Measurements from ENCODE around the gene LIPC. TPM values are rescaled to one million over a fixed set of nuclear protein-coding genes. Genes with fewer than 3 reads are reported as not detected.

Gene LIPC
- total RNA-seq, 2 experiments from 2014 or later: 0.61 to 1.2 TPM

DNA sequence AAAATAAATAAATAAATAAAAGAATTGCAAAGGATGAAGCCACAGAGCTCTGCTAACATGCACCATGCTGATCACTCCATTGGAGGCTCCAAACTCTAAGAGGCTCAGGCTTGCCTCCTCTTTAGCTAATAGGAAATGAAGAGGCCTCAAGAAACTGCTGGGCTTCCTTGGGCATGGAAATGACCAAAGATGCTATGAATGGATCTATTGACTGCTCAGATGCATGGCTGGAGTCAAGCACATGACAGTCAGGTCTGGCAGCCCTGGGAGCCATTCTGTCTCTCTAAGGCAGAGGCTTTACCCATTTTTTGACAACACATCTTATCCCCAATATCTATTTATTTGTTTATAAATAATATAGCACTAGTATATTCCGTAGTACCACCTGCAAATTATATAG is 5.3 kb upstream of the LIPC start:
- Histone ChIP-seq H3K27me3 (ENCODE audit: control insufficient read depth in 1 of 2, insufficient read depth in 2 of 2, low read length in 2 of 2) (no peaks in the 10 kb centered on the region), H3K36me3 (ENCODE audit: insufficient read depth, low read length) (no peaks in the 10 kb centered on the region), H3K27ac (ENCODE audit: low read depth in 1 of 2, low read length in 2 of 2) (no peak overlapping the region), H3K4me1 (ENCODE audit: insufficient read depth, low read length) (no peaks in the 10 kb centered on the region), H3K4me3 (ENCODE audit: low read length) (no peak overlapping the region), H3K9me3 (ENCODE audit: control insufficient read depth in 1 of 2, insufficient read depth in 1 of 2, low read length in 2 of 2) (no peaks in the 10 kb centered on the region)
- ChIA-PET CTCF (no interaction called here), POLR2A (no interaction called here)
- Mint-ChIP-seq H3K36me3 (ENCODE audit: low read depth) (no peaks in the 10 kb centered on the region), H3K4me1 (ENCODE audit: low read depth) (no peaks in the 10 kb centered on the region), H3K27ac (no peak overlapping the region), H3K4me3 (no peak overlapping the region), H3K9me3 (no peaks in the 10 kb centered on the region), H3K27me3 (no peaks in the 10 kb centered on the region)
- ATAC-seq (ENCODE audit: poor library complexity): no peak
- TF ChIP-seq, protein P1, sequence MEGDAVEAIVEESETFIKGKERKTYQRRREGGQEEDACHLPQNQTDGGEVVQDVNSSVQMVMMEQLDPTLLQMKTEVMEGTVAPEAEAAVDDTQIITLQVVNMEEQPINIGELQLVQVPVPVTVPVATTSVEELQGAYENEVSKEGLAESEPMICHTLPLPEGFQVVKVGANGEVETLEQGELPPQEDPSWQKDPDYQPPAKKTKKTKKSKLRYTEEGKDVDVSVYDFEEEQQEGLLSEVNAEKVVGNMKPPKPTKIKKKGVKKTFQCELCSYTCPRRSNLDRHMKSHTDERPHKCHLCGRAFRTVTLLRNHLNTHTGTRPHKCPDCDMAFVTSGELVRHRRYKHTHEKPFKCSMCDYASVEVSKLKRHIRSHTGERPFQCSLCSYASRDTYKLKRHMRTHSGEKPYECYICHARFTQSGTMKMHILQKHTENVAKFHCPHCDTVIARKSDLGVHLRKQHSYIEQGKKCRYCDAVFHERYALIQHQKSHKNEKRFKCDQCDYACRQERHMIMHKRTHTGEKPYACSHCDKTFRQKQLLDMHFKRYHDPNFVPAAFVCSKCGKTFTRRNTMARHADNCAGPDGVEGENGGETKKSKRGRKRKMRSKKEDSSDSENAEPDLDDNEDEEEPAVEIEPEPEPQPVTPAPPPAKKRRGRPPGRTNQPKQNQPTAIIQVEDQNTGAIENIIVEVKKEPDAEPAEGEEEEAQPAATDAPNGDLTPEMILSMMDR (IDR thresholded peaks at IDR 0.05): no peak
- no peak for DNase-seq
- intact Hi-C loops (cut with DNase I, micrococcal nuclease): no loop called here

DNA sequence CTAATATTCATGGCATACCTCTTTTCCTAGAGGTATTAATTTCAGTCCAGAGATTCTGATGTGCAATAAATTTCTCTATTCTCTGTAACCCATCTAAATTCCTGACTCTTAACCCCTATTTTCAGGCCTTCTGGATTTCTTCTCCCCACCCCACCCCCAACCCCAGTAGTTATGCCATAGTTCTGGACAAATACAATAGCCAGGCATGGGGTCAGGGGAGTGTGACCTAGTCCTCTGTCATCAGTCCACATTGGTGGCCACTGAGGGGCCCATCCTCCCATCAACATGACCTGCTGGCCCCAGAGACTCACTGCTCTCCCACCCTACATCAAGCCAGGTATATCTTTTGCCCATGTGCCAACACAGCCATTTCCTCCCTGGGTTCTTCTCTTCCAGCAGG is 3.8 kb upstream of the LIPC start:
- Mint-ChIP-seq H3K27me3 (no peaks in the 10 kb centered on the region), H3K27ac (no peak overlapping the region), H3K36me3 (ENCODE audit: low read depth) (no peaks in the 10 kb centered on the region), H3K4me1 (ENCODE audit: low read depth) (no peaks in the 10 kb centered on the region), H3K9me3 (no peaks in the 10 kb centered on the region), H3K4me3 (no peak overlapping the region)
- intact Hi-C loops (cut with DNase I, micrococcal nuclease): no loop called here
- no peak overlapping the region for H3K4me3 ChIP-seq (ENCODE audit: low read length)
- no peaks in the 10 kb centered on the region for H3K27me3 ChIP-seq (ENCODE audit: control insufficient read depth in 1 of 2, insufficient read depth in 2 of 2, low read length in 2 of 2)
- ChIA-PET POLR2A (interaction anchor here (0.7 kb wide), 1 partner anchor 200 kb away, joined by 3 read pairs; no protein-coding TSS in a partner anchor), CTCF (no interaction called here)
- H3K36me3 ChIP-seq (ENCODE audit: insufficient read depth, low read length): no peaks in the 10 kb centered on the region
- no peak overlapping the region for H3K27ac ChIP-seq (ENCODE audit: low read depth in 1 of 2, low read length in 2 of 2)
- H3K9me3 ChIP-seq (ENCODE audit: control insufficient read depth in 1 of 2, insufficient read depth in 1 of 2, low read length in 2 of 2): no peaks in the 10 kb centered on the region
- ATAC-seq (ENCODE audit: poor library complexity) (no peak), DNase-seq (no peak)
- H3K4me1 ChIP-seq (ENCODE audit: insufficient read depth, low read length): no peaks in the 10 kb centered on the region
- TF ChIP-seq, protein P1 (IDR thresholded peaks at IDR 0.05): no peak

DNA sequence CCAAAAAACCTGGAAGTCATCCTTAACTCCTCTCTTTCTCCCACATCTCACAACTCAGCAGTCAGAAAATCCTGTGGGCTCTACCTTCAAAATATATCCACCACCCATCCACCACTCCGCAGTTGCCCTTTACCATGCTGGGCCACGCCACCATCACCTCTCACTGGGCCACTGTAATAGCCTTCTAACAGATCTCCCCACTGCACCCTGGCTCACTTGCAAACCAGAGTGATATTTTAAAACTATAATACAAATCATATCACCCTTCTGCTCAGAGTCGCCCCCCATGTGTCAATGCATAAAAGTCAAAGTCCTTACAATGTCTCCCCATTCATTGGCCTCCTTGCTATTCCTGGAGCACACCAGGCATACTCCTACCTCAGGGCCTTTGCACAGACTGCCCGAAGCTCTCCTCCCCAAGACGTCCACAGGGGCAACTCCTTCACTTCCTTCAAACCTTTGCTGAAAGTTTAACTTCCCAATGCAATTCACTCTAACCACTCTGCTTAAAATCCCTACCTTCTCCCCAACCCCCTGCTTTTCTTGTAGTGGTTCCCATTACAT is 1.5 kb upstream of the LIPC start:
- H3K4me1 Mint-ChIP-seq (ENCODE audit: low read depth): no peaks in the 10 kb centered on the region
- H3K27me3 Mint-ChIP-seq: no peaks in the 10 kb centered on the region
- no peak overlapping the region for H3K4me3 Mint-ChIP-seq
- TF ChIP-seq, protein P1 (IDR thresholded peaks at IDR 0.05): no peak
- no peak overlapping the region for H3K27ac Mint-ChIP-seq
- H3K9me3 Mint-ChIP-seq: no peaks in the 10 kb centered on the region
- ATAC-seq (ENCODE audit: poor library complexity) (no peak), DNase-seq (no peak)
- Histone ChIP-seq H3K4me3 (ENCODE audit: low read length) (no peak overlapping the region), H3K9me3 (ENCODE audit: control insufficient read depth in 1 of 2, insufficient read depth in 1 of 2, low read length in 2 of 2) (no peaks in the 10 kb centered on the region), H3K4me1 (ENCODE audit: insufficient read depth, low read length) (no peaks in the 10 kb centered on the region), H3K27me3 (ENCODE audit: control insufficient read depth in 1 of 2, insufficient read depth in 2 of 2, low read length in 2 of 2) (no peaks in the 10 kb centered on the region), H3K27ac (ENCODE audit: low read depth in 1 of 2, low read length in 2 of 2) (no peak overlapping the region), H3K36me3 (ENCODE audit: insufficient read depth, low read length) (no peaks in the 10 kb centered on the region)
- POLR2A ChIA-PET: no interaction called here
- intact Hi-C loops (cut with DNase I, micrococcal nuclease): no loop called here
- CTCF ChIA-PET: no interaction called here
- no peaks in the 10 kb centered on the region for H3K36me3 Mint-ChIP-seq (ENCODE audit: low read depth)
